H1 (cell line): ENCODE data around the gene RHOBTB3. TPM values are rescaled to one million over a fixed set of nuclear protein-coding genes. Genes with fewer than 3 reads are reported as not detected.

Experiments used
- CTCF ChIA-PET: fragments of 300-600 bp; sonication (Branson Sonifier 250); formaldehyde crosslinking; loops from one replicate; lab custom pipeline; 2021; ENCODE audit not compliant: partially characterized antibody; lab: Charles Lee
- POLR2A ChIA-PET: fragments of 300-600 bp; sonication (Branson Sonifier 250); formaldehyde crosslinking; loops from one replicate; lab custom pipeline; 2021; ENCODE audit warnings: inconsistent platforms; ENCODE audit not compliant: partially characterized antibody; lab: Charles Lee
- DNase-seq, 2 experiments: peaks; one replicate each; pipeline versions ENCODE4 v3.0.0 to v3.0.0-alpha.2; 2010 to 2022; ENCODE audit warnings: low spot score in 2 of 2, low read depth in 1 of 2, mixed read lengths in 1 of 2
- FAIRE-seq: peaks from 2 replicates; lab custom pipeline; 2011; peaks lifted over from hg19 to GRCh38; lab: Jason Lieb, UNC
- H2AFZ ChIP-seq: 2 replicates; pipeline ENCODE4 v1.8.1; 2012; ENCODE audit warnings: low read length, inconsistent platforms
- H2AK5ac ChIP-seq: 2 replicates; pipeline ENCODE4 v1.6.1; 2013; ENCODE audit warnings: low read depth, low read length
- H2BK120ac ChIP-seq: replicated peaks from 2 replicates; pipeline ENCODE3; 2013; ENCODE audit warnings: low read depth, low read length, inconsistent platforms
- H2BK12ac ChIP-seq: 2 replicates; pipeline ENCODE4 v1.6.1; 2013; ENCODE audit warnings: low read depth, low read length
- H2BK15ac ChIP-seq: 2 replicates; pipeline ENCODE4 v1.6.1; 2013; ENCODE audit warnings: low read length
- H2BK20ac ChIP-seq: 2 replicates; pipeline ENCODE4 v1.6.1; 2013; ENCODE audit warnings: low read length
- H2BK5ac ChIP-seq: 2 replicates; pipeline ENCODE4 v1.6.1; 2013; ENCODE audit warnings: low read depth, low read length
- H3K14ac ChIP-seq: 2 replicates; pipeline ENCODE4 v1.6.1; 2013; ENCODE audit warnings: inconsistent platforms; ENCODE audit not compliant: insufficient read length
- H3K18ac ChIP-seq: 2 replicates; pipeline ENCODE4 v1.6.1; 2013; ENCODE audit warnings: low read length; ENCODE audit errors: extremely low read depth
- H3K23ac ChIP-seq: 2 replicates; pipeline ENCODE4 v1.6.1; 2013; ENCODE audit warnings: inconsistent platforms; ENCODE audit not compliant: insufficient read length
- H3K23me2 ChIP-seq: 2 replicates; pipeline ENCODE4 v1.6.1; 2013; ENCODE audit warnings: low read depth, low read length
- H3K27ac ChIP-seq: 2 replicates; pipeline ENCODE4 v1.6.1; 2011; ENCODE audit warnings: low read depth, low read length, inconsistent platforms
- H3K27me3 ChIP-seq, 4 experiments: replicated peaks in 1 of 4; 1 replicate in 1 of 4; 2 replicates in 3 of 4; pipeline versions ENCODE4 v1.6.1 to v1.8.1; 2011 to 2013; ENCODE audit warnings: low read length in 3 of 4, mild to moderate bottlenecking in 3 of 4, inconsistent platforms in 2 of 4, mixed read lengths in 2 of 4, moderate library complexity in 1 of 4; ENCODE audit not compliant: control insufficient read depth in 3 of 4, insufficient read depth in 3 of 4; ENCODE audit errors: extremely low read depth in 1 of 4
- H3K36me3 ChIP-seq, 4 experiments: 2 replicates each; pipeline versions ENCODE4 v1.6.1 to v1.8.1; 2011 to 2013; ENCODE audit warnings: mild to moderate bottlenecking in 4 of 4, low read length in 3 of 4, moderate library complexity in 2 of 4, control low read depth in 1 of 4, inconsistent platforms in 1 of 4; ENCODE audit not compliant: insufficient read depth in 4 of 4, control insufficient read depth in 2 of 4
- H3K4ac ChIP-seq: replicated peaks from 2 replicates; pipeline ENCODE3; 2013; ENCODE audit warnings: low read length, low read depth, mixed read lengths, inconsistent platforms; ENCODE audit not compliant: insufficient read length
- H3K4me1 ChIP-seq, 4 experiments: replicated peaks in 1 of 4; 1 replicate in 1 of 4; 2 replicates in 3 of 4; pipeline versions ENCODE4 v1.6.1 to v1.8.1; 2011 to 2013; ENCODE audit warnings: low read length in 3 of 4, inconsistent platforms in 2 of 4, mixed read lengths in 1 of 4; ENCODE audit not compliant: insufficient read depth in 4 of 4, control insufficient read depth in 3 of 4
- H3K4me2 ChIP-seq, 2 experiments: 2 replicates each; pipeline versions ENCODE4 v1.6.1 to v1.8.1; 2011 to 2013; ENCODE audit warnings: low read depth in 2 of 2, low read length in 2 of 2, control low read depth in 1 of 2, inconsistent platforms in 1 of 2, mild to moderate bottlenecking in 1 of 2; ENCODE audit not compliant: insufficient read depth in 1 of 2
- H3K4me3 ChIP-seq, 4 experiments: fragments of 200-600, 300-600 bp in 1 of 4; sonication (generic), shearing (Covaris generic), sonication (Bioruptor Twin) in 1 of 4; 2 replicates each; pipeline versions ENCODE4 v1.5.1 to v1.8.1; 2011 to 2016; ENCODE audit warnings: low read length in 4 of 4, low read depth in 3 of 4, control low read depth in 2 of 4, inconsistent platforms in 2 of 4, mild to moderate bottlenecking in 2 of 4, mixed read lengths in 1 of 4, moderate library complexity in 1 of 4; ENCODE audit not compliant: insufficient read depth in 2 of 4; ENCODE audit errors: extremely low read depth in 1 of 4
- H3K56ac ChIP-seq: replicated peaks from 2 replicates; pipeline ENCODE3; 2013; ENCODE audit warnings: low read depth, mild to moderate bottlenecking, mixed read lengths, low read length, inconsistent platforms; ENCODE audit not compliant: insufficient read length
- H3K79me1 ChIP-seq: 2 replicates; pipeline ENCODE4 v1.6.1; 2013; ENCODE audit warnings: low read depth, low read length, control low read depth
- H3K79me2 ChIP-seq, 2 experiments: 2 replicates each; pipeline versions ENCODE4 v1.6.1 to v1.8.1; 2012 to 2013; ENCODE audit warnings: low read length in 2 of 2, mild to moderate bottlenecking in 2 of 2, inconsistent platforms in 1 of 2; ENCODE audit not compliant: insufficient read depth in 2 of 2, control insufficient read depth in 1 of 2
- H3K9ac ChIP-seq, 4 experiments: replicated peaks in 1 of 4; 1 replicate in 1 of 4; 2 replicates in 3 of 4; pipeline versions ENCODE4 v1.6.1 to v1.8.1; 2011 to 2013; ENCODE audit warnings: low read depth in 3 of 4, low read length in 3 of 4, control low read depth in 2 of 4, mild to moderate bottlenecking in 2 of 4, moderate library complexity in 2 of 4, inconsistent platforms in 1 of 4; ENCODE audit errors: extremely low read depth in 1 of 4
- H3K9me3 ChIP-seq, 2 experiments: 2 replicates each; pipeline versions ENCODE4 v1.6.1 to v1.8.1; 2012 to 2013; ENCODE audit warnings: mild to moderate bottlenecking in 2 of 2, moderate library complexity in 2 of 2, control low read depth in 1 of 2, inconsistent platforms in 1 of 2, low read depth in 1 of 2, low read length in 1 of 2, mixed read lengths in 1 of 2; ENCODE audit not compliant: insufficient read depth in 2 of 2
- H4K20me1 ChIP-seq, 2 experiments: replicated peaks in 1 of 2; 2 replicates each; pipeline versions ENCODE3 to v1.8.1; 2011 to 2013; ENCODE audit warnings: inconsistent platforms in 2 of 2, low read length in 2 of 2, mild to moderate bottlenecking in 1 of 2; ENCODE audit not compliant: insufficient read depth in 2 of 2, control insufficient read depth in 1 of 2
- H4K5ac ChIP-seq: 2 replicates; pipeline ENCODE4 v1.6.1; 2013; ENCODE audit warnings: low read length, low read depth, mixed read lengths, inconsistent platforms; ENCODE audit not compliant: insufficient read length
- H4K8ac ChIP-seq: 2 replicates; pipeline ENCODE4 v1.8.0; 2013; ENCODE audit warnings: mild to moderate bottlenecking, moderate library complexity, low read length, inconsistent platforms; ENCODE audit not compliant: insufficient read depth; ENCODE audit errors: extremely low read depth
- H4K91ac ChIP-seq: replicated peaks from 2 replicates; pipeline ENCODE3; 2013; ENCODE audit warnings: low read length, mixed read lengths, inconsistent platforms; ENCODE audit not compliant: insufficient read length
- RAD21 ChIP-seq, 2 experiments: IDR thresholded peaks in 1 of 2; conservative IDR thresholded peaks in 1 of 2; 2 replicates each; pipeline ENCODE4 v1.6.1; 2011; ENCODE audit warnings: low read depth in 2 of 2, low read length in 2 of 2, improper control_type of control experiment in 1 of 2, inconsistent platforms in 1 of 2, mild to moderate bottlenecking in 1 of 2, moderate library complexity in 1 of 2
- TAF7 ChIP-seq: optimal IDR thresholded peaks from 2 replicates; pipeline ENCODE3; 2011; ENCODE audit warnings: low read depth, mild to moderate bottlenecking, inconsistent platforms, low read length, moderate library complexity, borderline replicate concordance
- WGBS, 2 experiments: shearing (Covaris generic) in 1 of 2; methylation state at CpG; one replicate each; pipeline versions ENCODE4 v1.1.6 to v1.1.7; 2013 to 2015; ENCODE audit warnings: low lambda C conversion rate in 2 of 2, mixed read lengths in 2 of 2, inconsistent platforms in 1 of 2, low coverage in 1 of 2, missing lambda C conversion rate in 1 of 2; ENCODE audit not compliant: insufficient replicate concordance in 2 of 2, insufficient coverage in 1 of 2, insufficient read length in 1 of 2; ENCODE audit errors: extremely low coverage in 1 of 2, missing lambda C conversion rate in 1 of 2; 5-methylcytosine and 5-hydroxymethylcytosine counted together
- polyA plus RNA-seq, 7 experiments: library from polyadenylated mRNA; depleted of rRNA in 3 of 7; stranded (reverse) in 5 of 7; unstranded in 2 of 7; fragments of >200 nt in 5 of 7; fragments of 200-250 nt in 2 of 7; gene quantifications; 1 replicate in 5 of 7; 2 replicates in 1 of 7; 4 replicates in 1 of 7; pipeline versions ENCODE4 v1.2.1 to v1.2.3, GENCODE V29; 2011 to 2013; ENCODE audit warnings: missing spikeins in 2 of 7, mixed read lengths in 2 of 7
- total RNA-seq: library from RNA; stranded (reverse); fragmentation: NEBNext Ultra II Directional; extraction: Animal tissue kit (Norgen Biotek cat#: 25700); gene quantifications from 2 replicates; pipeline ENCODE4 v1.2.1, GENCODE V29; 2021

The RHOBTB3 gene
- total and polyA plus RNA-seq, 2 of the 8 experiments (the other 6 are each of a cell fraction or from before 2014, with no cell fraction given), result 8.2 to 17.5 TPM

DNA sequence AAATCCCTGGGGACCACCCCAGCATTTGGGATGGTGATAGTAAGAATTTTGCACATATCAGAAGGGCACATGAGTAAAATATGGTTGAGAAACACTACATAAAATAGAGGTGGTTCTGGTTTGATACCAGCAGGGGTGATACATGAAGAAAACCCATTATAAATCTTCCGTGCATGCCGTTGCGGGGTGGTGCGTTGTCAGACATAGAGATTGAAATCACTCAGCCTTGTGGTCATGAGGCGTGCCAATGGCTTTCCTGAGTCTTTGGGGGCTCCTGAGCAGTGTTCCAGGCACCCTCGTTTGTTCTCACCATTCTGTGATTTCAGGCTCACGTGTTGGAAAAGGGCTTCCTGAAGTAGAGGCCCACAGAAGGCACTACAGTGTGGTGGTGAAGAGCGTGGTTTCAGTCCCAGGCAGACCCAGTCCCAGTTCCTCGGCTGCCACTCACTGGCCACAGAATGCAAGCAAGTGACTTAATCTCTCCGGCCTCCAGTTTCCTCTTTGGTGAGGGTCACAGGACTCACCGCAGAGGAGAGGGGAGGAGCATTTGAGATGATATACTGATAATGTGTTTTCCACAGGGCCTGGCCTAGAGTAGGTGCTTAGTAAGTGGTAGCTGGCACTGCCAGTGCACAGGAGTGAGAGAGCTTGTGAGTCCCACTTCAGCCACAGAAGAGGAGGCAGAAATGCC is 111.9 kb downstream of the RHOBTB3 start:
- no peaks in the 10 kb centered on the region for H3K4me1 ChIP-seq
- H2BK12ac ChIP-seq, result no peak overlapping the region; the same call in 1 of the 2 replicates
- ChIA-PET CTCF (interaction anchor here (0.6 to 2.9 kb wide), 8 partner anchors 8 to 199 kb away, joined by 3 to 23 read pairs (median 4); no protein-coding TSS in a partner anchor), POLR2A (no interaction called here)
- H4K20me1 ChIP-seq, result no peaks in the 10 kb centered on the region
- no peak overlapping the region for H3K56ac ChIP-seq
- no peaks in the 10 kb centered on the region for H3K36me3 ChIP-seq
- H3K9me3 ChIP-seq, result no peaks in the 10 kb centered on the region
- H2BK15ac ChIP-seq, result no peak overlapping the region
- no peak overlapping the region; the same call in 1 of the 2 replicates for H3K18ac ChIP-seq
- H2BK120ac ChIP-seq, result no peak overlapping the region
- H2AK5ac ChIP-seq, result no peak overlapping the region
- no peak overlapping the region for H4K8ac ChIP-seq
- no peaks in the 10 kb centered on the region for H3K79me1 ChIP-seq
- H3K4me2 ChIP-seq, result no peak overlapping the region
- H2BK20ac ChIP-seq, result no peak overlapping the region
- H3K23me2 ChIP-seq, result no peaks in the 10 kb centered on the region
- H3K79me2 ChIP-seq, result no peaks in the 10 kb centered on the region
- H4K91ac ChIP-seq, result no peak overlapping the region
- no peak overlapping the region for H3K27ac ChIP-seq
- no peak overlapping the region for H2BK5ac ChIP-seq
- H3K4me3 ChIP-seq, result no peak overlapping the region
- H3K14ac ChIP-seq, result no peak overlapping the region
- no peak overlapping the region for H3K23ac ChIP-seq
- peak overlapping the region; percentile 60; the same call in 1 of the 2 replicates for H2AFZ ChIP-seq
- no peak overlapping the region for H4K5ac ChIP-seq
- H3K4ac ChIP-seq, result no peak overlapping the region
- WGBS, 2 experiments, result 88% methylated on average over 11 of the region's 11 CpGs; no CpG with 5 or more reads in 1 of the 2 experiments
- TF ChIP-seq RAD21 (IDR thresholded peaks at IDR 0.05 in 1 of 2, conservative IDR thresholded peaks at IDR 0.05 in 1 of 2; ENCODE audit: low read depth in 2 of 2, low read length in 2 of 2) (peak in 1 of 2 experiments; percentile 31; a peak in 1 of 4 replicates), TAF7 (no peak)
- H3K9ac ChIP-seq, result no peak overlapping the region
- DNase-seq (no peak), FAIRE-seq (no peak)
- H3K27me3 ChIP-seq, result no peaks in the 10 kb centered on the region
